NCI-H2171 (cell line): ENCODE measurements around the gene RASA2.
"Not testable (repeated sequence)": the region's sequence is repeated elsewhere in the genome, so short reads cannot be mapped to it uniquely, and the experiment has no call there.

Source experiments
- DNase-seq: peaks from one replicate; lab custom pipeline; 2025; lab: John Stamatoyannopoulos, UW

RASA2 gene

DNA sequence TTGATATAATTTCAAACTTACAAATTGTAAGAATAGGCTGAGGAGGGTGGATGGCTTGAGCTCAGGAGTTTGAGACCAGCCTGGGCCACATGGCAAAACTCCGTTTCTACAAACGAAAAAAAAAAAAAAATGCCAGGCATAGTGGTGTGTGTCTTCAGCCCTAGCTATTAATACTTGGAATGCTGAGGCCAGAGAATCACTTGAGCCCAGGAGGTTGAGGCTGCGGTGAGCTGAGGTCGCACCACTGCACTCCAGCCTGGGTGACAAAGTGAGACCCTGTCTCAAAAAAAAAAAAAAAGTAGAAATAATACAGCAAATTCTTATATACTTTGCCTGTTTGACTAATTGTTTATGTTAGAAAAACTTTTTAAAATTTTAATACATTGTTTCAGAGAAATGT, 10.8 kb downstream of the RASA2 start:
- not testable (repeated sequence) for DNase-seq

DNA sequence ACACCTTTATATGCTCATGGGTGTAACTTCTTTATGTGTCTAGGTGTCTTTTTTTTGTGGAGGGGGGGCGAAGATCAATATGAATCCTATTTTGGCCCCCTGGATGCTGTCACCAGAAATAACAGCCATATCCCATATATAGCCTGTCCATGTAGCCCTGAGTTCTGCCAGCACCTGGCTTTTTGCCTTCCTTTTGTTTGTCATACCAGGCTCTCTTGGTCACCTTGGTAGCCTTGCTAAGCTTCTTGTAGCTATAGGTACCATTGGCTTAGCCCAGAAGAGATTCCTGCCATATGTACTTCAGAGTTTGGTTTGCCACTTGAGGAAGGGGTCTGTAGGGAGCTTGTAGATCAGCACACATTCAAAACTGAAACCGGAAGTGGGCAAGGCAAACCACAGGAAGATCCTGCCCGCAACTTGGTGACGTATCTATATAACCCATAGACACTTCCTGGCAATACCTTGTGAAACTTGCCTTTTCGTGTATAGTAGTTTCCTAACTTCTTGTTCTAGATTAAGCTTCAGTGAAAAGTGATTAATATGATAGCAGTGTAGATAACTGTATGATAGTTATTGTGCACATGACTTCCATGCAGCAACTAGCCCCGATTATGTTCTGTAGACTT, 11.9 kb downstream of the RASA2 start:
- DNase-seq, result no peak

DNA sequence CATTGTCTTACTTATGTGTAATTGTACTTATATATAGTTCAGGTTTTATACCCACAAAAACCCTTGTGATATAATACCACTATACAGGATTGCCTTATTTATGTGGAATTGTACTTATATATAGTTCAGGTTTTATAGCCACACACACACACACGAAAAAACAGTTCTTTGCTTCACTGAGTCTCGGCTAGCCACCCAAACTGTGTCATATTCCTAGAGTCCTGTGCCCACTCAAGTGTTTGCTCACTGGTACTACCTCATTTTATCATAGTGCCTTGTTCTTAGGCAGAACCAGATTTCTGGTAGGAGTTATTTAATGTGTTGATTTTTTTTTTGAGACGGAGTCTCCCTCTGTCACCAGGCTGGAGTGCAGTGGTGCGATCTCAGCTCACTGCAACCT, 12.5 kb downstream of the RASA2 start:
- no peak for DNase-seq

DNA sequence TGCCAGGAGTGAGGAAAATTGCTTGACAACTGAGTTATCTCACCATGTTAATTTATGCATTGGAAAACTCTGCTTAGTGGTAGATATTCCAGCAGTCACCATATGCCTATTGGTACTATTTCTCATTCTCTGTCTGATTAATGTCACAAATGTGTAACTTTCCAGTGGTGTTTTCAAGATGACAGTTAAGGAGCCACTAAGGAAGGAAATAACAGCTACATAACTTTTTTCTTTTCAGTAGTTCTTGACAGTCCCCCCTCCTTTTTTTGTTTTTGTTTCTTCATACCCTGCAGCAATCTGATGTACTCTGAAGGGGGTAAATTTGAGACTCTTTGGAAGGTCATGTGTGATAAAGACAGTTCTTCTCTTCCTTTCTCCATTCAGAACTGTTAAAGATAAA, 13.1 kb downstream of the RASA2 start:
- DNase-seq, result no peak

DNA sequence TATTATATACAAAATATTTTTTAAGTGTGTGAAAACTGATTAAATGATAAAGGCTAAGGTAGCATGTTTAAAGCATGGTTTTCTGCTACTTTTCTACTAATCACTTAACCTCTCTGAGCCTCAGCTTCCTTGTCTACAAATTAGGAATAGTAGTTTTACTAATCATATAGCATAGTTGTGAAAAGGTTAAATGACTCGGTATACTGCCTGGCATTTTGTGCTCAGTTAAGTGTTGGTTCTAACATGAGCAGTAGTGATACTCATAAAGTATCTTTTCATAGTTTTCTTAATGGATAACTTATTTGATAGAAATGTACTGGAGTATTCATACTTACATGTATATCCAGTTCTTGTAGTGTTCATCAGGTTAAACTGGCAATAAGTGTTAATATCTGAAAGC, 13.6 kb downstream of the RASA2 start:
- DNase-seq, result no peak

DNA sequence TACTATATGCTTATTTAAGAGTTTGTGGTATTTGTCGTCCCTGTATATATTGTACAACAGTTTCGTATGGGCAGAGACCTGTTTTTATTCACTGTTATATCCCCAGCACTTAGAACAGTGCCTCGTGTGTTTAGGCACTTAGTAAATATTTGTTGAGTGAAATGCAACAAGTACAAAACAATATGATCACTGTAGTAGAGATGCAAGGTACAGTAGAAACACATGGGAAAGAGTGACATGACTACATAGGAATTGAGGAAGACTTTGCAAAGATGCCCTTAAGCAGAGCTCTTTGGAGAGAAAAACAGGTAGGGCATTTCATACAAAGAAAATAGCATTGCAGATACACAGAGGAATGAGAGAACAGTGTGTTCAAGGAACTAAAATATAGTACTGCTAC, 18.3 kb downstream of the RASA2 start:
- DNase-seq, result no peak

DNA sequence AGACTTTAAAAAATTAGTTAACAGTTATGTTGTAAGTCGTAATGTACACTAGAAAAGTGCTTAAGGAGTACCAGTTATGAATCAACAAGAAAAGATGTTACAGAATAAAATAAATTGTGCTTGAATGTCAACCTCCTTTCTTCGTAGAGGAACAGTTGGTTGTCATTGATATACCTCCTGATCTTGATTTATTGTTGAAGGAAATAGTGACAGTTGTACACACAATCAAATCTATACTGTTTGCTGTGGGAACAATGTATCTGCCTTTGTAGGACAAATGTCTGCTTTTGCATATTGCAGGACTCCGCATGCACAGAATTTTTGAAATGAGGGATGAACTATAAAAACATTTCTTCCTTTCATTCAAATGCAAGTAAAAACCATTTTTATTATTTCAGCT, 19.2 kb downstream of the RASA2 start:
- DNase-seq, result no peak

DNA sequence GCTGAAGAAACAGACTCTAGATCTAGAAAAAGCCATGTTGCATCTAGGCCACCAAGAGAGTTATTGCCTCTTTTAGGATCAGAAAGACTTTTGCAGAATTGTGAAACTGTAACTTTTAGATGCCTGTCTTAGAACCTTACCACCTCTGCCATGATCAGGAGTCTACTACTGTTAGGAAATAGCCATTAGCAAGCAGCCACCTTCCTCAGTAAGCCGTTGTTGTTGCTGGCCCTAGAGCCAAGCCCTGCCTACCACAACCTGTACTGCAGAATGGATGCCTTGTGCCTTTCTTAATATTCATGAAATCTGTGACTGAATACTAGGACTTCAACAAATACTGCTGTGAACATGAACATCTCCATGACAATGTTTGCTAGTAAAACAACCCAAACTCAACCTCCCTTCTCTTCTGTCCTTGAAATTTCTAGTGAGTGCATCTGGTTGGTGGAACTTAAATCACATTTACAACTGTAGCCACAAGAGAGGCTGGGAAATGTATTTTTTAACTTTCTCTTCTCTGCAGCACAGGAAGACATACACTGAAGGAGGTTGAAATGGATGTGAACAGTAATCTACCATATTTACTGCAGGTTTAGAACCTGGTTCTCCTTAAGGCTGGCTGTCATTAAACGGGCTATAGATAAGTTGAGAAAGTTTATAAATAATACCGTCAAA, 20.7 kb downstream of the RASA2 start:
- DNase-seq, result no peak

DNA sequence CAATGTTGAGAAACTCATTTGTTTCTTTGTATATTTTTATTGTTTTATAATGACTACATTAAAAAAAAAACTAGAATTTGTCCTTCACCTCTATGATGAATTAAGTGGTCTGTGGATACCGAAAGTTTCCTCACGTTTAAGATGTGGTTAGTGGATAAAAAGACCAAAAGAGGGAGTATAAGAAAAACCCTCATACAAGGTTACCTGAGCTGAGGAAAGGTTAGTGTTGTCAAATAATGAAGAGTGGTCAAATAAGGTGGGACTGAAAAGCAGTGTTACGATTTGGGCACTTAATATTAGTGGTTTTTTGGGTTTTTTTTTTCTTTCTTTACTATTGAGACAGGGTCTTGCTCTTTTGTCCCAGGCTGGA, 21.2 kb downstream of the RASA2 start:
- DNase-seq, result no peak

DNA sequence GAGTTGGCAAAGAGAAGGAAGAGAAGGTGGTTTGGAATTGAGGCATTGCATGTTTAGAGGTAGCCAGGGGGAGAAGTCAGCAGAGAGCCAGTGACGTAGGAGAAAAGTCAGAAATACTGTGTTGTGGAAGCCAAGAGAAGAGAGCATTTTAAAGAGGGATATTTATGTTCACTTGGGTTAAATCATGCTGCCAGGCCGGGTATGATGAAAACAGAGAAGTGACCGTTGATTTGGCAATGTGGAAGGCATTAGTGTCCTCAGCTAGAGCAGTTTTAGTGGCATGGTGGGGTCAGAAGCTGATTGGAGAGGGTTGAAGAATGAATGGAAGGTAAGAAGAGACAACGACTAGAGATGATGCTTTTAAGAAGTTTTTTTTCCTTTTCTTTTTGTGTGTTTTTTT, 24.5 kb downstream of the RASA2 start:
- DNase-seq, result no peak

DNA sequence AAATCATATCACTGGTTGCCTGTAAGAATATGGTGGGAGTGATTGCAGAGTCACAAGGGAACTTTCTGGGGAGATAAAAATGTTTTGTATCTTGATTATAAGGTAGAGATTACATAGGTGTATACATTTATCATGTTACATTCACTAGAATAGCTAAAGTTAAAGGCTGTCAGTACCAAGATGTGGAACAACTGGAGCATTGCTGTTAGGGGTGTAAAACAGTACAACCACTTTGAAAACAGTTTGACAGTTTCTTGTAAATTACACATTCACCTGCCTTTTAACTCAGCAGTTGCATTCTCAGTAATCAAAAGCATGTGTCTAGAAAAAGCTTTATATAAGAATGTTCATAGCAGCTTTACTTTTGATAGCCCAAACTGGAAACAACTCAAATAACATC, 27.6 kb downstream of the RASA2 start:
- no peak for DNase-seq

DNA sequence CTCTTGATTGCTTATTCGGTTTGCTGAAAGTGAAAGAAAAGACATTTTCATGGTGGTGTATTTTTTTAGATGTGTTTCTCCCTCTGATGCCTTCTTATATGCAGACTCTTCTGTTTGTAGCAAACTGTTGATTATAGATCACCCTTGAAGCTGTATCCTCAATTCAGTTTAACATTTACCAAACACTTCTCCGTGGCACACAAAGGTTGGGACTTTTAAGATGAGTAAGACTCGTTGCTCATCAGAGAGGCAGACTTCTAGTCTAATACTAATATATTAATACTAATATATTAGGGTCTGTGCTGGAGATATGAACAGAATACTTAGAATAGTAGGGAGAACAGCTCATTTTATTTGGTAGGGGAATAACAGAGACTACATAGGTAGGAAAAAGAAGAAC, 32.8 kb downstream of the RASA2 start:
- DNase-seq, result no peak

DNA sequence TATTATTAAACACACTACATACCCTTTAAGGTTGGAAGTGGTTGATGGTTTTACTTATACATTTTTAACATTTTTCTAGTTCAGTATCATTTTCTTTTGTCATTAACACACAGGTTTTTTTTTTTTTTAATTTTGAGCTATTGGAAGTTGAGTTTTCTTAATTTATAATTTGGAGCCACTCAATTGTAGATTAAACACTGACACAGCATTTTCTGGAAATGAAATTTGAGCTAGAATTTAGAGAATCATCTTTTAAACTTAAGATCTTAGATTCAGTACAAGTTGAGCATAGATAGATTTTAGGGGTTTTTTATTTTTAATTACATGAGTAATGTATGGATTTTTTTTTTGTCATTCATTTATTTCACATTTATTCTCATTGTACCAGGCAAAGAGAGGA, 35.0 kb downstream of the RASA2 start:
- no peak for DNase-seq

DNA sequence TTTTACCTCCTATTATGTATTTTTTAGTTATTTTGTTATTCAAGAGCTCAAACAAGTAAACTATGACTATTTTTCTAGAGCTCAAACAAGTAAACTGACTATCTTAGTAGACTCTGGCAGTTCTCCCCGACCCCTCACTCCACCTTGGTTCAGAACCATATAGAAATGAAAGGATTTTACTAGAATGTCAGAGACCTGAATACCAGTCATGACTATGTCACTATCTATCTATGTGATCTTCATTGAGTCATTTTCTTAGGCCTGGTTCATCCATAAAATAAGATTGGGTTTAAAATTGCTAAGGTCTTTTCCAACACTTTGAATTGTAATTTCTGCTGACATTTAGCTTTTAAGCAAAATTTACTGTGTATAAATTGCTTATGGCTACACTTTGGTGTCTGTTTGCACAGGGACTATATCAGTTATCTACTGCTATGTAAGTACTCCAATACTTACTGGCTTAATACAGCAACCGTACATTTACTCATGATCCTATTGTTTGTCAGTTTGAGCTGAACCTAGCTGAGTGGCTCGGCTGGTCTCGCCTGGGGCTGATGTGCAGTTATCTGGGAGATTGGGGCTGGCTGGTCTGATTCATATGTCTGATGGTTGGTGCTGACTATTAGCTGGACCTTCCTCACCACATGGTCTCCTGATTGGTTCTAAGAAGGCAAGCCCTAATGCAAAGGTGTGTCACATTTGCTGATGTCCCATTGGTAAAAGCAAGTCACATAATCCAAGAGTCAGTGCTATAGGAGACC, 37.0 kb downstream of the RASA2 start:
- no peak for DNase-seq

DNA sequence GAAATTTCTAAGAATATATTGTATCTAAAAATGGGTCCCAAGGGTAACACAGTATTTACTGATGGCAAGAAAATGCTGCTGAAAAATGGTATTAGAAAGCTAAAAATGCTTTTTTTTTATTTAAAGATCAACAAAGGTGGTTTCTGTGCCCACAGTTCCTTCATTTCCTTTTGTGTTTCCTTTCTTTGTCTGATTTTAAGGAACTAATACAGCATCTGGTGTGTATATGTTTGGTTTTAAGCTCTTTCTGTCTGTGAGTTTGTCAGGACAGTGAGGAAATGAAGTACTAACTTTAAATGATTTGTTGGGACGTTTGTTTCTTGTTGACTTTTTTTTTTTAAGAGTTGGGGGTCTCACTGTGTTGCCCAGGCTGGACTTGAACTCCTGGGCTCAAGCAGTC, 38.2 kb downstream of the RASA2 start:
- DNase-seq, result no peak

DNA sequence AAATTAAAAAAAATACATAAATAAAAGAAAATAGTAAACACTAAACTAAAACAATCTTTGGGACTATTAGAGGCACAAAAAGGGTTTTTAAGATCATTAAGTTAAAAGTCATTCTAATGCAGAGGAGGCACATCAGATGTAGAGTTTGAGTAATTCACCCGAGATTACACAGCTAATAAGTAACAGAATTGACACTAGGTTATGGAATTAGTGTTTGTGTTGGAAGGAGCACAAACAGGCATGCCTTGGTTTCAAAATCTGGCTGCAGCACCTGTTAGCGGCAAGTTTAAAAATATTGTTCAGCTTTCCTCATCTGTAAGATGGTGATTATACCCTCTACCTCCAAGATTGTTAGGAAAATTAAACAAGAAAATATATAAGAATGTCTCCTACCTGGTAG, 39.0 kb downstream of the RASA2 start:
- no peak for DNase-seq

DNA sequence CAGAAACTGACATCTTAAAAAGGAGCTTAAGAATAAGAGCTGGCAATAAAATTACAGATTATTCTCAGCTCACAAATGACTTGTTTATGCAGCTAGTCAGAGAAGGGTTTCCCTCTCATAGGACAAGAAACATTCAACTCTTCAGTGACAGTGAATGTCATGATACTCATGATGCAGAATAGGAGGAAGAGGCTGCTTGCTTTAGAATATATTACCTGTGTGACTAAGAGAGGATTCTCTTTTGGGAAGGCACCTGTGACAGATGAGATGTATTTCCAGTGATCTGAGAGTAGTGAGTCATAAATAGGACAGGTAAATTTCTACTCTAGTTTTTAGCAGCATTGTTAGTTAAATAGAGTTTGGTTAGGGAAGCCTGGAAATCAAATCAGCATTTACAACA, 39.9 kb downstream of the RASA2 start:
- DNase-seq, result no peak

DNA sequence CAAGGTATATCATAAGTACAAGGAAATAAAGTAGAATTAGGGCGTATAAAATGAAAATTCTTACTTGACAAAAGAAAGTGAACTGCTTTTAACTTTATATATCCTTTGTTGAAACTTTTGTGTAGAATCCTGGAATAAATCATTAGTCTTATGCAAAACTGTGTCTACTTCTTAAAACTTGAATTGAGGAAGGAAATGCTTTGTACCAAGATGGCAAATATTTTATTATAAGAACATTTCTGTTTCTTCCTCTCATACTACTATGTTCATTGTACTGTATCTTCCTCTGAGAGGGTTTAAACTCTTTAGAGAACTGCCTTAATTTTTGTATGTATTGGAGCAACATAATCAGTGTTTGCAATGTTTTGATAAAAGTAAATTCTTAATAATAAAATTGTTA, 42.0 kb downstream of the RASA2 start:
- no peak for DNase-seq

DNA sequence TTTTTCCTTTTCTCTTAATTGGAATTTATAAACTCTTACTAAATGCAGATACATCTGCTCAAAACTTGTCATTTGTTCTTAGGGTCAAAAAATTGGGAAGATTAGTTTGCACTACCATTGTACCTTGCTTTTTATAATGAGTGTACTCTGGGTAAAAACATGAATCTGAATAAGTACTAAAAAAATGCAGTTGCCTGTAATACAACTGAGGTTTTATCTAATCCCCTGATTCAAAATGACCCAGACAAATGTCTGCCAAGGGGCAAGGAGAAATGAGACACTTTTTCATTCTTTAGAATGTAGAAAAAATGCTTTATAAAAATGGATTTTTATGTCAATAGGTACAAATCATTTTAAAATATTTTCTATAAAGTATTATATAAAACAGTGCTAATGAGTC, 42.4 kb downstream of the RASA2 start:
- DNase-seq, result no peak

DNA sequence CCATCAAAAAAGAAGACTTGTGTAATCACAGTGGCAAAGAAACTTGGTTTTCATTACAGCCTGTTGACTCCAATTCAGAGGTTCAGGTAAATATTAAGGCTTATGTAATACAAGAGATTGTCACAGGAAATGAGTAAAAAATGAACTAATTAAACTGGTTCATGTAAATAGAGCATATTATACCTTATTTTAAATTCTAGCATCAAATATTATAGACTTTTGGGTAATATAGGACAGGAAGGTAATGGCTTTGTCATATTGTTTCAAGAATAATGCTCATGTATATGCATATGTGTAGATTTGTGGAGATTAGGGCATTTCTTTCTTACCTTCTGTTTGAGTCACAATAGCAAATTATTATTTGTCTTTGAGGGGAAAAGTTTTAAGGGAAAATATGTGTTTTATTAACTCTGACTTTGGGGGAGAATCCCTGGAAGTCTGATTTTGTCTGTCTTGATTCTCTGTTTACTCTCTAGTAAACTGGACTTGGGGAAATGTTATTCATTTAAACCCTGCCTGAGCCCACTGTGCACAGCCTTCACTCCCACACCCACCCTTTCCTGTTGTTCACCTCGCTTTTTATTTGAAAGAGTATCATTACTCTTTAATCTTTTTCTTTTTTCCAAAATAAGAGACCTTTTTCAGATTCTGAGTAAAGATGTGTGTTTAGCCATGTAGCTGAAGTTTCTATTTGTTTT, 43.0 kb downstream of the RASA2 start:
- no peak for DNase-seq

DNA sequence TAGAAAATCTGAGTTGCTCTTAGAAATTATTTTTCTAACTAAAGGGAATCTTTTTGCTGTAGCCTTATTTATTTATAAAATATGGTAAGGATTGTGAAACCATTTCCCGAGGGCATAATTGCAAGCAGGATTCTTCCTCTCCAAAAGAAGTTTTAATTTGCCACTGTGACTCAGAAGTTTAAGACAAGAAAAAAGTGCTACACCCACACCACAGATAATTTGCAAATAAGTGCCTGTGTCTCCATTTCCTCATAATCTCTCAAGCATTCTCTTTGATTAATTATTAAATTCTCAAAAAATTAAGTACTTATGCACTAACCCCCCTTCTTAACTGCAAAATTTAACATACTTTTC, 43.6 kb downstream of the RASA2 start:
- no peak for DNase-seq

DNA sequence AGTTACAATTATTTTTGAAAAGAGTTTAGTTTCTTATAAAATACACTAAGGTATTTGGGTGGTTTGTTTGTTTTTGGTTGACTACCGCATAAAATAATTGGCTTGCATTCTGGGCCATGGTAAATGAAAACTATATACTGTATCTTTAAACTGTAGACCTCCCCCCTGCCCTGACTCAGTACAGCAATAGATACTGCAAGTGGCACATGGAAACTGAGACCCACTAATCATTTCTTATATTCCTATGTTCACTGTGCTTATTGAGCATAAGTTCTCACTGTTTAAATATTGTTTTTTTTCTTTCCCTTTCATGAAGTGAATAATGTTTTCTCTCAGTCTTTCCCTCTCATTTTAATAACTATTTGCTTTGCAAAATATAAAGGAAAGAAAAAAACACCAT, 45.8 kb downstream of the RASA2 start:
- no peak for DNase-seq

DNA sequence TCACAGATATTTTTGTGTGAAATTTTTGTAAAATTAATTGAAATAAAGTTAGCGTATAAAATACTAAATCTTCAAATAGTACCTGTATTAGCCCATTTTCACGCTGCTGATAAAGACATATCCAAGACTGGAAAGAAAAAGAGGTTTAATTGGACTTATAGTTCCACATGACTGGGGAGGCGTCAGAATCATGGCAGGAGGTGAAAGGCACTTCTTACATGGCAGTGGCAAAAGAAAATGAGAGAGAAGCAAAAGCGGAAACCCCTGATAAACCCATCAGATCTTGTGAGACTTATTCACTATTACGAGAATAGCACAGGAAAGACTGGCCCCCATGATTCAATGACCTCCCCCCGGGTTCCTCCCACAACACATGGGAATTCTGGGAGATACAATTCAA, 49.2 kb downstream of the RASA2 start:
- DNase-seq, result not testable (repeated sequence)
